ENCODE results near the gene CRYBB3. TPM values are rescaled to one million over a fixed set of nuclear protein-coding genes. Genes with fewer than 3 reads are reported as not detected.

Gene CRYBB3
- total and polyA plus RNA-seq, 10 of the 15 experiments (the other 5 are each of a cell fraction or from before 2014, with no cell fraction given), result 0.26 TPM; not detected in 9

GRCh38 chr22:25176799-25177198 is 22.9 kb upstream of the CRYBB3 start:
- BruUV-seq (replicated peaks), result no TSS peak
- ATAC-seq, result no peak
- in situ Hi-C loops (cut with MboI), result no loop called here

DNA sequence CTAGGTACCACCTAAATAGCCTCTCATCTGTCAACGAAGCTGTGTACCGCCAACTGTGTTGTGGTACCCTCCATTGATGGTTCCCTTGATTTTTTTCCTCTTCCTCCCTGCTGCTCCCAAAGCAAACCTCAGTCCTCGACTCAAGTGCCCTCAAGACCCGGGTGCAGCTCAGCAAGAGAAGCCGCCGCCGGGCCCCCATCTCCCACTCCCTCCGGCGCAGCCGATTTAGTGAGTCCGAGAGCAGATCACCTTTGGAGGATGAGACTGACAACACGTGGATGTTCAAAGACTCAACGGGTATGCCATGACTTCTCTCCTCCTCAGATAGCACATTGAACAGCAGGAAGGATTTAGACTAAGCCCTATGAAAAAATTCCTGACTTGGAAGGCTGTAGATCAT is 22.4 kb upstream of the CRYBB3 start:
- ATAC-seq (no peak), DNase-seq (ENCODE audit: low read depth, low spot score) (no peak), FAIRE-seq (no peak)
- H3K9ac ChIP-seq (ENCODE audit: control insufficient read depth, insufficient read depth, low read length), result no peak overlapping the region
- BruUV-seq (replicated peaks), result no TSS peak
- ChIA-PET POLR2A (no interaction called here), CTCF (no interaction called here), RAD21 (ENCODE audit: unreplicated experiment) (interaction anchor here (1.5 kb wide), 1 partner anchor 96 kb away, joined by 3 read pairs; no protein-coding TSS in a partner anchor), SMC1A (ENCODE audit: uncharacterized antibody, unreplicated experiment) (interaction anchor here (1.0 kb wide), 1 partner anchor 65 kb away, joined by 3 read pairs; no protein-coding TSS in a partner anchor)
- no peaks in the 10 kb centered on the region for H3K4me1 ChIP-seq (ENCODE audit: control insufficient read depth, insufficient read depth, low read length)
- no peaks in the 10 kb centered on the region for H3K36me3 ChIP-seq (ENCODE audit: control insufficient read depth in 2 of 2, insufficient read depth in 2 of 2, low read length in 1 of 2)
- intact Hi-C loops (cut with micrococcal nuclease; ENCODE audit: unreplicated experiment), result no loop called here
- no peak overlapping the region for H3K27ac ChIP-seq (ENCODE audit: control insufficient read depth, insufficient read depth)
- no peaks in the 10 kb centered on the region for H4K20me1 ChIP-seq (ENCODE audit: control insufficient read depth, insufficient read depth)
- H3K4me2 ChIP-seq (ENCODE audit: control insufficient read depth, insufficient read depth), result no peak overlapping the region
- H3K27me3 ChIP-seq (replicated peaks in 1 of 2; ENCODE audit: control insufficient read depth in 2 of 2, insufficient read depth in 2 of 2, low read length in 1 of 2), result no peaks in the 10 kb centered on the region; a peak in 1 of 4 replicates
- no peak overlapping the region for H3K4me3 ChIP-seq
- H3K9me3 ChIP-seq (replicated peaks; ENCODE audit: control insufficient read depth, insufficient read depth, low read length), result no peaks in the 10 kb centered on the region; the same call in 2 of the 3 replicates
- H3K79me2 ChIP-seq (ENCODE audit: control insufficient read depth, insufficient read depth, low read length), result no peaks in the 10 kb centered on the region
- 61% methylated on average over 13 of the region's 13 CpGs for WGBS (ENCODE audit: insufficient coverage, insufficient replicate concordance, low lambda C conversion rate, missing lambda C conversion rate)
- in situ Hi-C loops (cut with MboI), result no loop called here
- H2AFZ ChIP-seq (ENCODE audit: control insufficient read depth, low read depth, low read length), result no peak overlapping the region
- TF ChIP-seq BCL3 (IDR thresholded peaks at IDR 0.05; ENCODE audit: borderline replicate concordance, insufficient read depth, low read depth, low read length, poor library complexity, severe bottlenecking), result no peak
- no peak for TF ChIP-seq BCL11A (IDR thresholded peaks at IDR 0.05; ENCODE audit: low read depth, low read length)
- TF ChIP-seq BHLHE40 (IDR thresholded peaks at IDR 0.05; ENCODE audit: borderline replicate concordance in 1 of 2, low read depth in 2 of 2, low read length in 1 of 2), result no peak
- TF ChIP-seq ZSCAN29 (IDR thresholded peaks at IDR 0.05), result no peak

More at GRCh38 chr22:25176799-25177198, 22.9 kb upstream of the CRYBB3 start:
- no peaks in the 10 kb centered on the region for H3K79me2 ChIP-seq (ENCODE audit: control insufficient read depth, insufficient read depth, low read length)
- ChIA-PET POLR2A (no interaction called here), CTCF (interaction anchor here (0.8 to 1.2 kb wide), 2 partner anchors 97 to 157 kb away, joined by 3 to 5 read pairs; no protein-coding TSS in a partner anchor), SMC1A (ENCODE audit: uncharacterized antibody, unreplicated experiment) (interaction anchor here (0.9 to 1.0 kb wide), 3 partner anchors 65 to 94 kb away, joined by 3 read pairs; no protein-coding TSS in a partner anchor), RAD21 (ENCODE audit: unreplicated experiment) (interaction anchor here (1.5 kb wide), 1 partner anchor 95 kb away, joined by 3 read pairs; no protein-coding TSS in a partner anchor)
- FAIRE-seq (no peak), DNase-seq (ENCODE audit: low read depth, low spot score) (no peak)
- H3K9me3 ChIP-seq (replicated peaks; ENCODE audit: control insufficient read depth, insufficient read depth, low read length), result no peaks in the 10 kb centered on the region; the same call in 2 of the 3 replicates
- H3K36me3 ChIP-seq (ENCODE audit: control insufficient read depth in 2 of 2, insufficient read depth in 2 of 2, low read length in 1 of 2), result no peaks in the 10 kb centered on the region
- no peak overlapping the region for H2AFZ ChIP-seq (ENCODE audit: control insufficient read depth, low read depth, low read length)
- no peak overlapping the region for H3K4me3 ChIP-seq
- H3K4me2 ChIP-seq (ENCODE audit: control insufficient read depth, insufficient read depth), result no peak overlapping the region
- no peaks in the 10 kb centered on the region; a peak in 1 of 4 replicates for H3K27me3 ChIP-seq (replicated peaks in 1 of 2; ENCODE audit: control insufficient read depth in 2 of 2, insufficient read depth in 2 of 2, low read length in 1 of 2)
- no peak for TF ChIP-seq LARP7 (IDR thresholded peaks at IDR 0.05)
- TF ChIP-seq, protein P1, sequence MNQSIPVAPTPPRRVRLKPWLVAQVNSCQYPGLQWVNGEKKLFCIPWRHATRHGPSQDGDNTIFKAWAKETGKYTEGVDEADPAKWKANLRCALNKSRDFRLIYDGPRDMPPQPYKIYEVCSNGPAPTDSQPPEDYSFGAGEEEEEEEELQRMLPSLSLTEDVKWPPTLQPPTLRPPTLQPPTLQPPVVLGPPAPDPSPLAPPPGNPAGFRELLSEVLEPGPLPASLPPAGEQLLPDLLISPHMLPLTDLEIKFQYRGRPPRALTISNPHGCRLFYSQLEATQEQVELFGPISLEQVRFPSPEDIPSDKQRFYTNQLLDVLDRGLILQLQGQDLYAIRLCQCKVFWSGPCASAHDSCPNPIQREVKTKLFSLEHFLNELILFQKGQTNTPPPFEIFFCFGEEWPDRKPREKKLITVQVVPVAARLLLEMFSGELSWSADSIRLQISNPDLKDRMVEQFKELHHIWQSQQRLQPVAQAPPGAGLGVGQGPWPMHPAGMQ (IDR thresholded peaks at IDR 0.05; ENCODE audit: borderline replicate concordance), result no peak
- H3K27ac ChIP-seq (ENCODE audit: control insufficient read depth, insufficient read depth), result no peak overlapping the region
- intact Hi-C loops (cut with micrococcal nuclease; ENCODE audit: unreplicated experiment), result no loop called here
- no peaks in the 10 kb centered on the region for H3K4me1 ChIP-seq (ENCODE audit: control insufficient read depth, insufficient read depth, low read length)
- no peak overlapping the region for H3K9ac ChIP-seq (ENCODE audit: control insufficient read depth, insufficient read depth, low read length)
- H4K20me1 ChIP-seq (ENCODE audit: control insufficient read depth, insufficient read depth), result no peaks in the 10 kb centered on the region
- WGBS (ENCODE audit: insufficient coverage, insufficient replicate concordance, low lambda C conversion rate, missing lambda C conversion rate), result 15% methylated on average over 3 of the region's 3 CpGs

Data from GM12878 (cell line).